HG03039 (cell line): ENCODE results near the gene NEO1.

Experiments
- ATAC-seq: cut with Tn5 transposase; IDR thresholded peaks from one replicate; pipeline ENCODE4 v1.9.1; 2021; ENCODE audit warnings: mild to moderate bottlenecking, moderate library complexity; ENCODE audit not compliant: unreplicated experiment

The NEO1 gene

GRCh38 chr15:73341886-73342600, 289.8 kb downstream of the NEO1 start:
- no peak for ATAC-seq

GRCh38 chr15:73344056-73344455, 291.8 kb downstream of the NEO1 start:
- no peak for ATAC-seq

GRCh38 chr15:73345658-73346057, 293.4 kb downstream of the NEO1 start:
- ATAC-seq, result no peak

GRCh38 chr15:73346735-73347312, 294.6 kb downstream of the NEO1 start:
- ATAC-seq, result no peak

- ATAC-seq, result no peak
Measured at GRCh38 chr15:73349191-73349590, 296.9 kb downstream of the NEO1 start.

GRCh38 chr15:73352082-73352481, 299.8 kb downstream of the NEO1 start:
- no peak for ATAC-seq

- ATAC-seq, result no peak
Measured at GRCh38 chr15:73353734-73354133, 301.5 kb downstream of the NEO1 start.

GRCh38 chr15:73354241-73354640, 302.0 kb downstream of the NEO1 start:
- no peak for ATAC-seq
